HepG2 (cell line): ENCODE results near the gene RALB. TPM values are rescaled to one million over a fixed set of nuclear protein-coding genes. Genes with fewer than 3 reads are reported as not detected.

ENCODE experiments used
- ATM ChIP-seq: fragments of 450-650 bp; IDR thresholded peaks from 2 replicates; pipeline ENCODE4 v1.7.1; 2017; ENCODE audit warnings: mild to moderate bottlenecking, borderline replicate concordance
- CENPX ChIP-seq: sonication (generic); formaldehyde crosslinking; IDR thresholded peaks from 2 replicates; pipeline ENCODE4 v1.9.0; 2021; ENCODE audit warnings: mild to moderate bottlenecking, missing genetic modification reagents, moderate library complexity
- ERF ChIP-seq: IDR thresholded peaks from 2 replicates; pipeline ENCODE4 v1.6.1; 2018; ENCODE audit warnings: missing biosample characterization, missing genetic modification reagents
- FOXJ3 ChIP-seq: sonication (generic); formaldehyde crosslinking; IDR thresholded peaks from 2 replicates; pipeline ENCODE4 v1.4.0; 2020; ENCODE audit warnings: missing genetic modification reagents, mild to moderate bottlenecking, borderline replicate concordance
- KDM6A ChIP-seq: IDR thresholded peaks from 2 replicates; pipeline ENCODE4 v1.6.1; 2016; ENCODE audit warnings: low read depth
- KMT2B ChIP-seq: IDR thresholded peaks from 2 replicates; pipeline ENCODE4 v1.6.1; 2016; ENCODE audit warnings: missing genetic modification reagents, missing compliant biosample characterization
- LBX2 ChIP-seq: sonication (generic); formaldehyde crosslinking; IDR thresholded peaks from 2 replicates; pipeline ENCODE4 v1.5.0; 2020; ENCODE audit warnings: missing genetic modification reagents, mild to moderate bottlenecking, borderline replicate concordance
- MLLT10 ChIP-seq: sonication (generic); formaldehyde crosslinking; IDR thresholded peaks from 2 replicates; pipeline ENCODE4 v1.4.0; 2020; ENCODE audit warnings: missing genetic modification reagents
- MTERF4 ChIP-seq: sonication (generic); formaldehyde crosslinking; IDR thresholded peaks from 2 replicates; pipeline ENCODE4 v1.8.0; 2023; ENCODE audit warnings: mild to moderate bottlenecking, missing genetic modification reagents
- TCF7L2 ChIP-seq: IDR thresholded peaks from 2 replicates; pipeline ENCODE4 v1.6.1; 2011; ENCODE audit warnings: mild to moderate bottlenecking, low read depth, low read length, moderate library complexity
- TFE3 ChIP-seq: IDR thresholded peaks from 2 replicates; pipeline ENCODE4 v1.6.1; 2016
- TIGD3 ChIP-seq: sonication (generic); formaldehyde crosslinking; IDR thresholded peaks from 2 replicates; pipeline ENCODE4 v1.5.1; 2020; ENCODE audit warnings: mild to moderate bottlenecking, missing genetic modification reagents, borderline replicate concordance
- TRAFD1 ChIP-seq: sonication (generic); formaldehyde crosslinking; IDR thresholded peaks from 2 replicates; pipeline ENCODE4 v1.5.1; 2020; ENCODE audit warnings: missing genetic modification reagents, mild to moderate bottlenecking, borderline replicate concordance
- ZNF335 ChIP-seq: sonication (generic); formaldehyde crosslinking; IDR thresholded peaks from 2 replicates; pipeline ENCODE4 v1.4.0; 2020; ENCODE audit warnings: missing genetic modification reagents
- ZNF431 ChIP-seq: sonication (generic); formaldehyde crosslinking; IDR thresholded peaks from 2 replicates; pipeline ENCODE4 v1.9.0; 2022; ENCODE audit warnings: missing genetic modification reagents, low read depth, mild to moderate bottlenecking, borderline replicate concordance
- ZNF44 ChIP-seq: sonication (generic); formaldehyde crosslinking; IDR thresholded peaks from 2 replicates; pipeline ENCODE4 v1.5.1; 2020; ENCODE audit warnings: mild to moderate bottlenecking, missing genetic modification reagents
- ZNF543 ChIP-seq: sonication (generic); formaldehyde crosslinking; IDR thresholded peaks from 2 replicates; pipeline ENCODE4 v1.4.0; 2020; ENCODE audit warnings: mild to moderate bottlenecking, missing genetic modification reagents
- ZNF547 ChIP-seq: sonication (generic); formaldehyde crosslinking; IDR thresholded peaks from 2 replicates; pipeline ENCODE4 v1.5.1; 2020; ENCODE audit warnings: mild to moderate bottlenecking, missing genetic modification reagents
- ZNF737 ChIP-seq: sonication (generic); formaldehyde crosslinking; IDR thresholded peaks from 2 replicates; pipeline ENCODE4 v1.5.0; 2020; ENCODE audit warnings: missing genetic modification reagents, mild to moderate bottlenecking, borderline replicate concordance
- ZNF784 ChIP-seq: sonication (generic); formaldehyde crosslinking; IDR thresholded peaks from 2 replicates; pipeline ENCODE4 v1.5.1; 2020; ENCODE audit warnings: missing genetic modification reagents, mild to moderate bottlenecking, borderline replicate concordance
- ZNF788 ChIP-seq: sonication (generic); formaldehyde crosslinking; IDR thresholded peaks from 2 replicates; pipeline ENCODE4 v1.5.0; 2020; ENCODE audit warnings: mild to moderate bottlenecking, missing genetic modification reagents, borderline replicate concordance
- ZNF790 ChIP-seq: sonication (generic); formaldehyde crosslinking; IDR thresholded peaks from 2 replicates; pipeline ENCODE4 v1.8.0; 2022; ENCODE audit warnings: missing genetic modification reagents, mild to moderate bottlenecking, borderline replicate concordance
- ZSCAN30 ChIP-seq: sonication (generic); formaldehyde crosslinking; IDR thresholded peaks from 2 replicates; pipeline ENCODE4 v1.5.0; 2020; ENCODE audit warnings: mild to moderate bottlenecking, missing genetic modification reagents
- polyA plus RNA-seq, 8 experiments: library from polyadenylated mRNA; depleted of rRNA in 3 of 8; stranded (reverse) in 7 of 8; unstranded in 1 of 8; fragments of >200 nt; fragmentation: Illumina TruSeq in 4 of 8; extraction: Trizol in 4 of 8; gene quantifications; 2 replicates each; pipeline versions ENCODE4 v1.2.1 to v1.2.3, GENCODE V29; 2011 to 2016; ENCODE audit warnings: low read depth in 4 of 8, missing spikeins in 1 of 8, mixed read lengths in 1 of 8; ENCODE audit not compliant: insufficient read depth in 1 of 8
- total RNA-seq, 5 experiments: library from RNA; depleted of rRNA; stranded (reverse); fragments of >200 nt; fragmentation: Illumina TruSeq; extraction: Trizol; gene quantifications; 2 replicates each; pipeline ENCODE4 v1.2.3, GENCODE V29; 2016; ENCODE audit warnings: low read depth in 1 of 5

The RALB gene
- total and polyA plus RNA-seq, 2 of the 13 experiments (the other 11 are each of a cell fraction or from before 2014, with no cell fraction given) = 37.8 to 43.2 TPM

GRCh38 chr2:120223034-120223912 lies 29.4 kb upstream of the RALB start, which contains the start of gene TMEM185B (continued):
- TF ChIP-seq MTERF4 (peak; percentile 58; the same call in 1 of the 2 replicates), KDM6A (CRISPR knock-in tag) (no peak), ZNF784 (CRISPR knock-in tag) (no peak), CENPX (CRISPR knock-in tag) (no peak), FOXJ3 (CRISPR knock-in tag) (no peak), TIGD3 (CRISPR knock-in tag) (no peak), ZNF431 (CRISPR knock-in tag) (0 out of 2 replicates have a peak, but pooled peaks have one; percentile 43), TRAFD1 (CRISPR knock-in tag) (no peak), LBX2 (CRISPR knock-in tag) (no peak), TFE3 (no peak), ZNF335 (CRISPR knock-in tag) (no peak), ATM (no peak), ZNF788 (CRISPR knock-in tag) (peak; percentile 30; the same call in 1 of the 2 replicates), ERF (CRISPR knock-in tag) (0 out of 2 replicates have a peak, but pooled peaks have one; percentile 48), ZSCAN30 (no peak), TCF7L2 (no peak), KMT2B (CRISPR knock-in tag) (0 out of 2 replicates have a peak, but pooled peaks have one; percentile 16), ZNF790 (CRISPR knock-in tag) (no peak), ZNF543 (CRISPR knock-in tag) (no peak), ZNF44 (CRISPR knock-in tag) (no peak), ZNF547 (CRISPR knock-in tag) (no peak; the same call in 1 of the 2 replicates), ZNF737 (CRISPR knock-in tag) (no peak), MLLT10 (CRISPR knock-in tag) (no peak)
